MM.1S (cell line): ENCODE results near the gene FAM181B.

Experiments used
- CTCF ChIP-seq: fragments of 300-600 bp; sonication (generic); IDR thresholded peaks from 2 replicates; pipeline ENCODE4 v1.5.1; 2016; ENCODE audit warnings: antibody characterized with exemption, low read length, mixed read lengths
- EZH2 ChIP-seq: fragments of 300-600 bp; sonication (generic); optimal IDR thresholded peaks from 2 replicates; pipeline ENCODE3; 2017; ENCODE audit warnings: low read depth, mild to moderate bottlenecking, antibody characterized with exemption, low read length, mixed read lengths
- EZH2phosphoT487 ChIP-seq: fragments of 300-600 bp; sonication (generic); IDR thresholded peaks from 2 replicates; pipeline ENCODE4 v1.6.1; 2018; ENCODE audit warnings: antibody characterized with exemption, low read length

GRCh38 chr11:82778776-82779175, 45.1 kb upstream of the FAM181B start:
- TF ChIP-seq CTCF (no peak), EZH2 (no peak), EZH2phosphoT487 (no peak)
